ENCODE data around the gene OR5K2.

GRCh38 chr3:98504539-98504938 lies 7.1 kb downstream of the OR5K2 start:
- TF ChIP-seq CTCF (IDR thresholded peaks at IDR 0.05; ENCODE audit: poor library complexity, severe bottlenecking), result no peak
- no peak for TF ChIP-seq EZH2 (IDR thresholded peaks at IDR 0.05; ENCODE audit: borderline replicate concordance, insufficient read depth, low read length, poor library complexity, severe bottlenecking)
- no peak for TF ChIP-seq REST (IDR thresholded peaks at IDR 0.05; ENCODE audit: borderline replicate concordance)
- no peak for TF ChIP-seq RAD21 (conservative IDR thresholded peaks at IDR 0.05)
